D721Med (cell line): ENCODE data around the gene HEXB.

Experiments
- DNase-seq: peaks from one replicate; pipeline ENCODE4 v3.0.0; 2011; ENCODE audit warnings: low spot score; ENCODE audit not compliant: insufficient read length
- FAIRE-seq: peaks from 2 replicates; lab custom pipeline; 2011; peaks lifted over from hg19 to GRCh38; lab: Jason Lieb, UNC
- CTCF ChIP-seq: IDR thresholded peaks from 2 replicates; pipeline ENCODE4 v1.5.1; 2012; ENCODE audit warnings: mild to moderate bottlenecking, control low read depth; ENCODE audit not compliant: insufficient read depth; ENCODE audit errors: missing control alignments

The HEXB gene

GRCh38 chr5:74657165-74657564 lies 27.9 kb upstream of the HEXB start:
- no peak for FAIRE-seq
- no peak for TF ChIP-seq CTCF
- no peak for DNase-seq

GRCh38 chr5:74659172-74659571 lies 25.9 kb upstream of the HEXB start:
- no peak for TF ChIP-seq CTCF
- FAIRE-seq (no peak), DNase-seq (no peak)

- FAIRE-seq (no peak), DNase-seq (no peak)
These were observed 24.9 kb upstream of the HEXB start for GRCh38 chr5:74660140-74660539.

GRCh38 chr5:74660873-74661272 lies 24.2 kb upstream of the HEXB start:
- DNase-seq (no peak), FAIRE-seq (no peak)

More at GRCh38 chr5:74660140-74660539, 24.9 kb upstream of the HEXB start:
- no peak for TF ChIP-seq CTCF

GRCh38 chr5:74664551-74664950 lies 20.5 kb upstream of the HEXB start:
- DNase-seq (no peak), FAIRE-seq (no peak)
- TF ChIP-seq CTCF: no peak

More at GRCh38 chr5:74660873-74661272, 24.2 kb upstream of the HEXB start:
- no peak for TF ChIP-seq CTCF

GRCh38 chr5:74665273-74665672 lies 19.8 kb upstream of the HEXB start:
- DNase-seq (no peak), FAIRE-seq (no peak)
- no peak for TF ChIP-seq CTCF

GRCh38 chr5:74665816-74666215 lies 19.2 kb upstream of the HEXB start:
- no peak for FAIRE-seq
- TF ChIP-seq CTCF: no peak
- no peak for DNase-seq
